Lung (tissue), 12 donors: ENCODE data around the gene TANGO6. TPM values are rescaled to one million over a fixed set of nuclear protein-coding genes. Genes with fewer than 3 reads are reported as not detected.

Experiments
- ATAC-seq: fragments of 200-7000 bp; cut with Tn5 transposase; one replicate; pipeline ENCODE4 v1.9.1; 2020; ENCODE audit warnings: moderate number of reproducible peaks; ENCODE audit not compliant: insufficient read depth, low FRiP score
- DNase-seq, 3 donors: peaks; one replicate each; pipeline ENCODE4 v3.0.0-alpha.2; 2013 to 2017
- H3K27ac ChIP-seq, 2 donors: one replicate each; pipeline ENCODE4 v1.5.1; 2013; ENCODE audit warnings: mild to moderate bottlenecking in 2 of 2, moderate library complexity in 2 of 2, control low read depth in 1 of 2, inconsistent platforms in 1 of 2, low read depth in 1 of 2, low read length in 1 of 2
- H3K27me3 ChIP-seq, 3 donors: one replicate each; pipeline ENCODE4 v1.5.1; 2013; ENCODE audit warnings: low read length in 2 of 3; ENCODE audit not compliant: control insufficient read depth in 3 of 3, insufficient read depth in 3 of 3
- H3K36me3 ChIP-seq, 4 donors: one replicate each; pipeline ENCODE4 v1.5.1; 2013; ENCODE audit warnings: low read length in 4 of 4, mild to moderate bottlenecking in 1 of 4, moderate library complexity in 1 of 4; ENCODE audit not compliant: control insufficient read depth in 4 of 4, insufficient read depth in 4 of 4
- H3K4me1 ChIP-seq, 5 donors: one replicate each; pipeline ENCODE4 v1.5.1; 2013; ENCODE audit warnings: low read length in 5 of 5, mild to moderate bottlenecking in 2 of 5, moderate library complexity in 1 of 5; ENCODE audit not compliant: control insufficient read depth in 5 of 5, insufficient read depth in 5 of 5
- H3K4me3 ChIP-seq: one replicate; pipeline ENCODE4 v1.5.1; 2013; ENCODE audit warnings: mild to moderate bottlenecking, control low read depth, moderate library complexity
- H3K9ac ChIP-seq, 2 donors: one replicate each; pipeline ENCODE4 v1.5.1; 2013; ENCODE audit warnings: low read length in 2 of 2, control low read depth in 1 of 2; ENCODE audit not compliant: insufficient read depth in 1 of 2
- H3K9me3 ChIP-seq, 4 donors: one replicate each; pipeline ENCODE4 v1.5.1; 2013; ENCODE audit warnings: low read length in 3 of 4, mild to moderate bottlenecking in 1 of 4, moderate library complexity in 1 of 4; ENCODE audit not compliant: control insufficient read depth in 4 of 4, insufficient read depth in 3 of 4
- WGBS, 2 donors: extraction: QIAGEN DNeasy Blood & Tissue Kit; methylation state at CpG; one replicate each; pipeline ENCODE4 v1.1.7; 2013; 5-methylcytosine and 5-hydroxymethylcytosine counted together
- polyA plus RNA-seq, 2 donors: library from polyadenylated mRNA; stranded (reverse); fragments of 200-250 nt; gene quantifications; one replicate each; pipeline ENCODE4 v1.2.1, GENCODE V29; 2013
- total RNA-seq, 2 donors: library from RNA; depleted of rRNA in 1 of 2; stranded (reverse); fragments of >200 nt in 1 of 2; gene quantifications; one replicate each; pipeline ENCODE4 v1.2.1, GENCODE V29; 2014 to 2021
- TF ChIP-seq, protein P1 (sequence below): IDR thresholded peaks from 2 replicates; pipeline ENCODE4 v1.5.1; 2012; ENCODE audit warnings: mild to moderate bottlenecking; ENCODE audit errors: control extremely low read depth, extremely low read depth
- donor health status: control.
- donor health status: control.
- donor health status: Bipolar disorder and iron deficiency.
- donor health status: healthy.
- donor health status: DM: yes; HTN: yes; CAD: no.

Gene TANGO6
- total and polyA plus RNA-seq, 4 donors = 2.3 to 19.3 (median 11.9) TPM

GRCh38 chr16:68884861-68885720 is 41.8 kb downstream of the TANGO6 start:
- 56 to 71% methylated on average over 7 of the region's 7 CpGs for WGBS, 2 donors
- Histone ChIP-seq H3K9ac (no peak overlapping the region), H3K9me3 (no peaks in the 10 kb centered on the region), H3K4me1 (peaks cover 0 to 13% (median 0%) of the 10 kb centered on the region in 5 donors), H3K36me3 (peaks cover 0 to 3% (median 0%) of the 10 kb centered on the region in 4 donors), H3K27me3 (no peaks in the 10 kb centered on the region), H3K27ac (no peak overlapping the region), H3K4me3 (no peak overlapping the region)
- DNase-seq (peak; percentile 25 to 76 (median 75)), ATAC-seq (no peak)
- TF ChIP-seq, protein P1, sequence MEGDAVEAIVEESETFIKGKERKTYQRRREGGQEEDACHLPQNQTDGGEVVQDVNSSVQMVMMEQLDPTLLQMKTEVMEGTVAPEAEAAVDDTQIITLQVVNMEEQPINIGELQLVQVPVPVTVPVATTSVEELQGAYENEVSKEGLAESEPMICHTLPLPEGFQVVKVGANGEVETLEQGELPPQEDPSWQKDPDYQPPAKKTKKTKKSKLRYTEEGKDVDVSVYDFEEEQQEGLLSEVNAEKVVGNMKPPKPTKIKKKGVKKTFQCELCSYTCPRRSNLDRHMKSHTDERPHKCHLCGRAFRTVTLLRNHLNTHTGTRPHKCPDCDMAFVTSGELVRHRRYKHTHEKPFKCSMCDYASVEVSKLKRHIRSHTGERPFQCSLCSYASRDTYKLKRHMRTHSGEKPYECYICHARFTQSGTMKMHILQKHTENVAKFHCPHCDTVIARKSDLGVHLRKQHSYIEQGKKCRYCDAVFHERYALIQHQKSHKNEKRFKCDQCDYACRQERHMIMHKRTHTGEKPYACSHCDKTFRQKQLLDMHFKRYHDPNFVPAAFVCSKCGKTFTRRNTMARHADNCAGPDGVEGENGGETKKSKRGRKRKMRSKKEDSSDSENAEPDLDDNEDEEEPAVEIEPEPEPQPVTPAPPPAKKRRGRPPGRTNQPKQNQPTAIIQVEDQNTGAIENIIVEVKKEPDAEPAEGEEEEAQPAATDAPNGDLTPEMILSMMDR = no peak

DNA sequence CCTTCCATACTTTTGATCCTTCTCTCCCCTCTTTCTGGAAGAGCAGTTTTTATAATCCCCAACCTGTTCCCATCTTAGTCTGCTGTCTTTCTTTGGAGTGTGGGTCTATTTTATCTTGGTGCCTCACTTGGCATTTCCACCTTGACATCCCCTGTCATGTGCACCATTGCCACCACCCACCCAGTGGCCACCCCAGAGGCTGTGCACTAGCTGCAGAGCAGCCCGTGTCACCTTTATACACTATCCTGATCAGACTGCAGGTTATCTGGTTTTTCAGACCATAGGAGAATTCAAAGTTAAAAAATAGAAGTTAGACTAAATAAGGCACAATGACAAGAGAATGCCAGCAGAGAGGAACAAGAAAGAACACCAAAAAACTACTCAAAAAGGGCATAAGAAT is 43.8 kb downstream of the TANGO6 start:
- peaks cover 0 to 13% (median 0%) of the 10 kb centered on the region in 5 donors for H3K4me1 ChIP-seq
- DNase-seq (no peak), ATAC-seq (no peak)
- H3K27me3 ChIP-seq = no peaks in the 10 kb centered on the region
- 96 to 97% methylated on average over 1 of the region's 1 CpG for WGBS, 2 donors
- no peaks in the 10 kb centered on the region for H3K9me3 ChIP-seq
- H3K36me3 ChIP-seq = peaks cover 0 to 1% (median 0%) of the 10 kb centered on the region in 4 donors
- H3K9ac ChIP-seq = no peak overlapping the region
- no peak overlapping the region for H3K27ac ChIP-seq
- no peak overlapping the region for H3K4me3 ChIP-seq
- TF ChIP-seq, protein P1 = no peak

DNA sequence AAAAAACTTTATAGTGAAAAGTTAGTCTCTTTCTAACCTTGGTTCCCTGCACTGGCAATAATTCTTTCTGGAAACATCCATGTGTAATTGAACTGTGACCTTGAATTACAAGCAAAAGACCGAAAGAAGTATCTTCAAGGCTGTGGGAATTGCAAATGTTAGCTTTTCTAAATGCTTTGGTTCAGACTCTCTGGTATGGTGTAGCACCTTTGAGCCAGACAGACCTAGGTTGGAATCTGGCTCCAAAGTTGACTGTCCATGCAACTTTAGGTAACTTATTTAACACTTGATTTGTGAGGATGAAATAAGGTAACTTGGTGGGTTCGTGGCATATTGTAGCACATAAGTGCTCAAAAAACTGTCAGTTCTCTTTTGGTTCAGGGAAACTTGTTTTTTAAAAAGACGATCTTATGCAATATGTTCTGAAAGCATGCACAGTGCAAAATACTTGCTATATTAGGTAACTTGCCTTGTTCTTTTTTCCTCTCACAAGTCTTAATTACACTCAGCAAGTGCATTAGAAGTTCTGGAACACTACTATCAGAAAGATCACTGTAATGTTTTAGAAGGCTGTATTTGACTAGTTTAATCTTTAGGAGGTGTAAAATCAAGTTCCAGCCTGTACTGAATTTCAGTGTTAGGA is 46.3 kb downstream of the TANGO6 start:
- no peak overlapping the region for H3K9ac ChIP-seq
- TF ChIP-seq, protein P1 = no peak
- no peak for DNase-seq
- WGBS, 2 donors = 40 to 58% methylated on average over 3 of the region's 3 CpGs
- ATAC-seq = no peak
- no peak overlapping the region for H3K4me3 ChIP-seq
- no peak overlapping the region for H3K27ac ChIP-seq
- H3K4me1 ChIP-seq = peaks cover 0 to 12% (median 0%) of the 10 kb centered on the region in 5 donors
- H3K9me3 ChIP-seq = no peaks in the 10 kb centered on the region
- no peaks in the 10 kb centered on the region for H3K27me3 ChIP-seq
- peaks cover 0 to 3% (median 1%) of the 10 kb centered on the region in 4 donors for H3K36me3 ChIP-seq
